Type B pancreatic cell (in vitro differentiated cells): ENCODE results near the gene CLIC4. TPM values are rescaled to one million over a fixed set of nuclear protein-coding genes. Genes with fewer than 3 reads are reported as not detected.

Experiments used
- DNase-seq: peaks from one replicate; pipeline ENCODE4 v3.0.0; 2021; ENCODE audit warnings: mixed read lengths; ENCODE audit not compliant: unreplicated experiment; ENCODE audit errors: extremely low spot score
- H3K27ac Mint-ChIP-seq: 2 replicates; pipeline ENCODE4 v1.8.0; 2021; ENCODE audit warnings: mild to moderate bottlenecking, mixed read lengths
- H3K27me3 Mint-ChIP-seq: 2 replicates; pipeline ENCODE4 v1.8.0; 2021; ENCODE audit warnings: mixed read lengths
- H3K36me3 Mint-ChIP-seq: 2 replicates; pipeline ENCODE4 v1.8.0; 2021; ENCODE audit warnings: mixed read lengths
- H3K4me1 Mint-ChIP-seq: one replicate; pipeline ENCODE4 v1.8.0; 2021; ENCODE audit warnings: mixed read lengths; ENCODE audit not compliant: unreplicated experiment
- H3K4me3 Mint-ChIP-seq: 2 replicates; pipeline ENCODE4 v1.8.0; 2021; ENCODE audit warnings: mild to moderate bottlenecking, mixed read lengths
- H3K9me3 Mint-ChIP-seq: 2 replicates; pipeline ENCODE4 v1.8.0; 2021; ENCODE audit warnings: mixed read lengths
- CTCF ChIP-seq: fragments of 200-600 bp; sonication (generic); conservative IDR thresholded peaks from 2 replicates; pipeline ENCODE4 v1.5.0; 2021; ENCODE audit warnings: antibody characterized with exemption, mild to moderate bottlenecking
- total RNA-seq: library from RNA; stranded (reverse); gene quantifications from 2 replicates; pipeline ENCODE4 v1.2.1, GENCODE V29; 2021; ENCODE audit warnings: low replicate concordance

The CLIC4 gene
- total RNA-seq, 1 donor from 2014 or later, result 109 TPM

GRCh38 chr1:24881034-24881433 is 135.8 kb downstream of the CLIC4 start:
- peaks cover 6% of the 10 kb centered on the region for H3K9me3 Mint-ChIP-seq
- H3K36me3 Mint-ChIP-seq, result no peaks in the 10 kb centered on the region
- no peak for TF ChIP-seq CTCF
- no peak for DNase-seq
- H3K4me1 Mint-ChIP-seq, result peaks cover 5% of the 10 kb centered on the region
- no peak overlapping the region for H3K4me3 Mint-ChIP-seq
- peaks cover 34% of the 10 kb centered on the region for H3K27me3 Mint-ChIP-seq
- H3K27ac Mint-ChIP-seq, result no peak overlapping the region

- Mint-ChIP-seq H3K36me3 (no peaks in the 10 kb centered on the region), H3K4me1 (no peaks in the 10 kb centered on the region)
Observed at GRCh38 chr1:24884751-24885150, 139.5 kb downstream of the CLIC4 start.

GRCh38 chr1:24886241-24886640 is 141.0 kb downstream of the CLIC4 start:
- peaks cover 6% of the 10 kb centered on the region for H3K9me3 Mint-ChIP-seq
- TF ChIP-seq CTCF, result no peak
- no peak for DNase-seq
- H3K27ac Mint-ChIP-seq, result no peak overlapping the region
- no peaks in the 10 kb centered on the region for H3K4me1 Mint-ChIP-seq
- H3K36me3 Mint-ChIP-seq, result no peaks in the 10 kb centered on the region
- H3K4me3 Mint-ChIP-seq, result no peak overlapping the region
- H3K27me3 Mint-ChIP-seq, result peaks cover 21% of the 10 kb centered on the region

More at GRCh38 chr1:24884751-24885150, 139.5 kb downstream of the CLIC4 start:
- no peak for TF ChIP-seq CTCF
- no peak overlapping the region for H3K27ac Mint-ChIP-seq
- peaks cover 31% of the 10 kb centered on the region for H3K27me3 Mint-ChIP-seq
- no peak overlapping the region for H3K4me3 Mint-ChIP-seq
- no peak for DNase-seq
- H3K9me3 Mint-ChIP-seq, result peaks cover 6% of the 10 kb centered on the region

- Mint-ChIP-seq H3K9me3 (peaks cover 16% of the 10 kb centered on the region), H3K4me3 (no peak overlapping the region), H3K27ac (no peak overlapping the region), H3K36me3 (peaks cover 5% of the 10 kb centered on the region), H3K4me1 (no peaks in the 10 kb centered on the region), H3K27me3 (peaks cover 7% of the 10 kb centered on the region)
- no peak for DNase-seq
- no peak for TF ChIP-seq CTCF
Observed at GRCh38 chr1:24888061-24888970, 143.1 kb downstream of the CLIC4 start.

- no peak overlapping the region for H3K4me3 Mint-ChIP-seq
- DNase-seq, result no peak
- peaks cover 4% of the 10 kb centered on the region for H3K27me3 Mint-ChIP-seq
- H3K4me1 Mint-ChIP-seq, result no peaks in the 10 kb centered on the region
- H3K9me3 Mint-ChIP-seq, result peaks cover 15% of the 10 kb centered on the region
- TF ChIP-seq CTCF, result no peak
- H3K36me3 Mint-ChIP-seq, result peaks cover 5% of the 10 kb centered on the region
- H3K27ac Mint-ChIP-seq, result no peak overlapping the region
Observed at GRCh38 chr1:24888971-24889676, 143.9 kb downstream of the CLIC4 start.
